ENCODE data around the gene CCDC8.
"Not testable (repeated sequence)": the region's sequence is repeated elsewhere in the genome, so short reads cannot be mapped to it uniquely, and the experiment has no call there.

DNA sequence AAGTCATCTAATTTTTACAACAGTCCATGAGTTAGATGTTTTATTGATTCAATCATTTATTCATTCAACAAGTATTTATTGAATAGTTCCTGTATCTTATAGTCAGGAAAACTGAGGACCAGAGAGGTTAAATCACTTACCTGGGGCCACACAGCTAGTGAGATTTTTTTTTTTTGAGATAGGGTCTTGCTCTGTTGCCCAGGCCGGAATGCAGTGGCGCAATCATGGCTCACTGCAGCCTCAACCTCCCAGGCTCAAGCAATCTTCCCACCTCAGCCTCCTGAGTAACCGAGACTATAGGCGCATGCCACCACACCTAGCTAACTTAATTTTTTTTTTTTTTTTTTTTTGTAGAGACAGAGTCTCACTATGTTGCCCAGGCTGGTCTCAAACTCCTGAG is 22.3 kb upstream of the CCDC8 start:
- TF ChIP-seq, protein P1, sequence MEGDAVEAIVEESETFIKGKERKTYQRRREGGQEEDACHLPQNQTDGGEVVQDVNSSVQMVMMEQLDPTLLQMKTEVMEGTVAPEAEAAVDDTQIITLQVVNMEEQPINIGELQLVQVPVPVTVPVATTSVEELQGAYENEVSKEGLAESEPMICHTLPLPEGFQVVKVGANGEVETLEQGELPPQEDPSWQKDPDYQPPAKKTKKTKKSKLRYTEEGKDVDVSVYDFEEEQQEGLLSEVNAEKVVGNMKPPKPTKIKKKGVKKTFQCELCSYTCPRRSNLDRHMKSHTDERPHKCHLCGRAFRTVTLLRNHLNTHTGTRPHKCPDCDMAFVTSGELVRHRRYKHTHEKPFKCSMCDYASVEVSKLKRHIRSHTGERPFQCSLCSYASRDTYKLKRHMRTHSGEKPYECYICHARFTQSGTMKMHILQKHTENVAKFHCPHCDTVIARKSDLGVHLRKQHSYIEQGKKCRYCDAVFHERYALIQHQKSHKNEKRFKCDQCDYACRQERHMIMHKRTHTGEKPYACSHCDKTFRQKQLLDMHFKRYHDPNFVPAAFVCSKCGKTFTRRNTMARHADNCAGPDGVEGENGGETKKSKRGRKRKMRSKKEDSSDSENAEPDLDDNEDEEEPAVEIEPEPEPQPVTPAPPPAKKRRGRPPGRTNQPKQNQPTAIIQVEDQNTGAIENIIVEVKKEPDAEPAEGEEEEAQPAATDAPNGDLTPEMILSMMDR (IDR thresholded peaks at IDR 0.05), result not testable (repeated sequence)
- TF ChIP-seq POLR2A (IDR thresholded peaks at IDR 0.05), result not testable (repeated sequence)
